Measurements from ENCODE around the gene KPNA1. TPM values are rescaled to one million over a fixed set of nuclear protein-coding genes. Genes with fewer than 3 reads are reported as not detected.
"Not testable (repeated sequence)": the region's sequence is repeated elsewhere in the genome, so short reads cannot be mapped to it uniquely, and the experiment has no call there.

Gene KPNA1
- total RNA-seq, 2 donors from 2014 or later, result 90.5 to 93.4 TPM

GRCh38 chr3:122457706-122458105 is 57.0 kb downstream of the KPNA1 start:
- Histone ChIP-seq H3K36me3 (ENCODE audit: control insufficient read depth, insufficient read depth, low read length) (peaks cover 96% of the 10 kb centered on the region), H3K4me3 (ENCODE audit: low read length) (no peak overlapping the region), H3K27ac (ENCODE audit: low read depth, low read length) (no peak overlapping the region), H3K4me1 (ENCODE audit: control insufficient read depth, insufficient read depth, low read length) (no peaks in the 10 kb centered on the region), H3K9me3 (ENCODE audit: control insufficient read depth, low read length) (no peaks in the 10 kb centered on the region), H3K9ac (ENCODE audit: extremely low read depth, low read length, poor library complexity, severe bottlenecking) (no peak overlapping the region), H3K27me3 (ENCODE audit: control insufficient read depth, insufficient read depth, low read length, poor library complexity, severe bottlenecking) (no peaks in the 10 kb centered on the region)
- Mint-ChIP-seq H3K4me3 (no peak overlapping the region), H3K9me3 (no peaks in the 10 kb centered on the region), H3K27me3 (ENCODE audit: insufficient read depth) (no peaks in the 10 kb centered on the region), H3K36me3 (ENCODE audit: low read depth) (peaks cover 74% of the 10 kb centered on the region), H3K4me1 (peaks cover 12% of the 10 kb centered on the region), H3K27ac (peak overlapping the region; percentile 42)
- WGBS, 2 experiments (ENCODE audit: insufficient coverage in 1 of 2, insufficient read length in 1 of 2), result 95 to 100% methylated on average over 2 of the region's 2 CpGs
- no peak for DNase-seq
- no peak for TF ChIP-seq CTCF (conservative IDR thresholded peaks at IDR 0.05)

DNA sequence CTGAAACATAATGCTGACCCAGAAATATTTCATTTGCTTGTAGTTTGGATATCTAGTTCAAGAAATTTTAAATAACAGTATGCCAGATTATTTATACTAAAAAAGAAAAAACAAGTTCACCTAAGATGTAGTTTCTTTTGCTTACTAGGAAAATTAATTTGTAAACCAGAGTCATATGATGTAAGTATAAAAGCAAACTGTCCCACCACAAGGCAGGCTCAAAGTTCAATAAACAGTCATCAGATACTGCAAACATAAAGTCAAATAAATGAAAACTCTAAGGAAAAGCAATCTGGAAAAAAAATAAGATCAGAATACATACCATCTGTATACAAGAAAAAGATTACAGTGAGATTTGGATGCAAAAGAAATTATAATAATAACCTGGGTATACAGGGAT is 58.7 kb downstream of the KPNA1 start:
- H3K4me3 ChIP-seq (ENCODE audit: low read length), result no peak overlapping the region
- H3K27me3 ChIP-seq (ENCODE audit: control insufficient read depth, insufficient read depth, low read length, poor library complexity, severe bottlenecking), result no peaks in the 10 kb centered on the region
- no peak overlapping the region for H3K27ac ChIP-seq (ENCODE audit: low read depth, low read length)
- no peak overlapping the region for H3K9ac ChIP-seq (ENCODE audit: extremely low read depth, low read length, poor library complexity, severe bottlenecking)
- peaks cover 69% of the 10 kb centered on the region for H3K36me3 Mint-ChIP-seq (ENCODE audit: low read depth)
- H3K9me3 ChIP-seq (ENCODE audit: control insufficient read depth, low read length), result no peaks in the 10 kb centered on the region
- H3K27ac Mint-ChIP-seq, result no peak overlapping the region
- peaks cover 12% of the 10 kb centered on the region for H3K4me1 Mint-ChIP-seq
- no peak for DNase-seq
- H3K4me1 ChIP-seq (ENCODE audit: control insufficient read depth, insufficient read depth, low read length), result no peaks in the 10 kb centered on the region
- H3K27me3 Mint-ChIP-seq (ENCODE audit: insufficient read depth), result no peaks in the 10 kb centered on the region
- H3K9me3 Mint-ChIP-seq, result no peaks in the 10 kb centered on the region
- no peak for TF ChIP-seq CTCF (conservative IDR thresholded peaks at IDR 0.05)
- H3K36me3 ChIP-seq (ENCODE audit: control insufficient read depth, insufficient read depth, low read length), result peaks cover 91% of the 10 kb centered on the region
- no peak overlapping the region for H3K4me3 Mint-ChIP-seq

DNA sequence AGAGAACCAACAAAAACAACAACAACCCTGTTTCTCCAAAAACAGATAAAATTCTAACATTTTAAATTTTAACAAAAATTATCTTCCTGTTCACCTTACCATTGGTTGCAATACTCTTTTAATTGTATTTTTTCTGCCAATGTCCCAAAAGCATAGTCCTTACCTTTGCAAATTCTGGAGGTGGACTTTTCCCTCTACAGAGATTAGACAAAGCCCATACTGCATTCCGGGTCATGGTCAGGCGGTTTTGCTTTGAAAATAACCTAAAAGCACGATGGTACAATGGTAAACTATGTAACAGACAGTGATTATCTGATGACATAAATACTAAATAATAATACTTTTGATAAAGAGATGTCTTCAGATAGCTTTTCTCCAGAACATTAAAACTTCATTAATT is 63.4 kb downstream of the KPNA1 start:
- WGBS, 2 experiments (ENCODE audit: insufficient coverage in 1 of 2, insufficient read length in 1 of 2), result 95 to 100% methylated on average over 2 to 3 of the region's 3 CpGs
- no peak overlapping the region for H3K27ac Mint-ChIP-seq
- Histone ChIP-seq H3K36me3 (ENCODE audit: control insufficient read depth, insufficient read depth, low read length) (peaks cover 76% of the 10 kb centered on the region), H3K9ac (ENCODE audit: extremely low read depth, low read length, poor library complexity, severe bottlenecking) (no peak overlapping the region), H3K4me1 (ENCODE audit: control insufficient read depth, insufficient read depth, low read length) (no peaks in the 10 kb centered on the region), H3K27me3 (ENCODE audit: control insufficient read depth, insufficient read depth, low read length, poor library complexity, severe bottlenecking) (no peaks in the 10 kb centered on the region), H3K4me3 (ENCODE audit: low read length) (no peak overlapping the region), H3K9me3 (ENCODE audit: control insufficient read depth, low read length) (peaks cover 10% of the 10 kb centered on the region), H3K27ac (ENCODE audit: low read depth, low read length) (no peak overlapping the region)
- no peak for DNase-seq
- no peaks in the 10 kb centered on the region for H3K27me3 Mint-ChIP-seq (ENCODE audit: insufficient read depth)
- H3K36me3 Mint-ChIP-seq (ENCODE audit: low read depth), result peaks cover 81% of the 10 kb centered on the region
- no peak for TF ChIP-seq CTCF (conservative IDR thresholded peaks at IDR 0.05)
- no peaks in the 10 kb centered on the region for H3K4me1 Mint-ChIP-seq
- peaks cover 25% of the 10 kb centered on the region for H3K9me3 Mint-ChIP-seq
- no peak overlapping the region for H3K4me3 Mint-ChIP-seq

GRCh38 chr3:122448218-122448617 is 66.5 kb downstream of the KPNA1 start:
- not testable (repeated sequence) for DNase-seq; H3K4me3 ChIP-seq (ENCODE audit: low read length); H3K4me1 Mint-ChIP-seq; H3K27me3 ChIP-seq (ENCODE audit: control insufficient read depth, insufficient read depth, low read length, poor library complexity, severe bottlenecking); H3K9ac ChIP-seq (ENCODE audit: extremely low read depth, low read length, poor library complexity, severe bottlenecking); H3K27ac Mint-ChIP-seq; H3K27ac ChIP-seq (ENCODE audit: low read depth, low read length); H3K4me1 ChIP-seq (ENCODE audit: control insufficient read depth, insufficient read depth, low read length); H3K4me3 Mint-ChIP-seq; H3K27me3 Mint-ChIP-seq (ENCODE audit: insufficient read depth)
- Mint-ChIP-seq H3K9me3 (peaks cover 55% of the 10 kb centered on the region), H3K36me3 (ENCODE audit: low read depth) (peaks cover 90% of the 10 kb centered on the region)
- 95 to 96% methylated on average over 3 to 6 of the region's 6 CpGs for WGBS, 2 experiments (ENCODE audit: insufficient coverage in 1 of 2, insufficient read length in 1 of 2)
- peaks cover 70% of the 10 kb centered on the region for H3K36me3 ChIP-seq (ENCODE audit: control insufficient read depth, insufficient read depth, low read length)
- H3K9me3 ChIP-seq (ENCODE audit: control insufficient read depth, low read length), result peaks cover 37% of the 10 kb centered on the region

DNA sequence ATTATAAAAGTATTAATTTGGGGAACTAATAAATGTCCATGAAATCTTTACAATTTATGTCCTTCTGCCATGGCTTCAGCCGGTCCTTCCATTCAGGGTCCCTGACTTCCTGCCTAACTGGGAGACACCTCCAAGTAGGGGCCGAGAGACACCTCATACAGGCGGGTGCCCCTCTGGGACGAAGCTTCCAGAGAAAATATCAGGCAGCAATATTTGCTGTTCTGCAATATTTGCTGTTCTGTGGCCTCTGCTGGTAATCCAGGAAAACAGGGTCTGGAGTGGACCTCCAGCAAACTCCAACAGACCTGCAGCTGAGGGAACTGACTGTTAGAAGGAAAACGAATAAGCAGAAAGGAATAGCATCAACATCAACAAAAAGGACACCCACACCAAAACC is 70.2 kb downstream of the KPNA1 start:
- not testable (repeated sequence) for H3K27ac ChIP-seq (ENCODE audit: low read depth, low read length); H3K27ac Mint-ChIP-seq; H3K27me3 ChIP-seq (ENCODE audit: control insufficient read depth, insufficient read depth, low read length, poor library complexity, severe bottlenecking); H3K4me1 Mint-ChIP-seq; H3K4me1 ChIP-seq (ENCODE audit: control insufficient read depth, insufficient read depth, low read length); H3K4me3 Mint-ChIP-seq; DNase-seq; H3K9ac ChIP-seq (ENCODE audit: extremely low read depth, low read length, poor library complexity, severe bottlenecking); H3K27me3 Mint-ChIP-seq (ENCODE audit: insufficient read depth)
- WGBS, 2 experiments (ENCODE audit: insufficient coverage in 1 of 2, insufficient read length in 1 of 2), result 93 to 100% methylated on average over 1 to 5 of the region's 5 CpGs
- H3K36me3 Mint-ChIP-seq (ENCODE audit: low read depth), result peaks cover 98% of the 10 kb centered on the region
- peaks cover 62% of the 10 kb centered on the region for H3K9me3 Mint-ChIP-seq
- Histone ChIP-seq H3K9me3 (ENCODE audit: control insufficient read depth, low read length) (peaks cover 38% of the 10 kb centered on the region), H3K4me3 (ENCODE audit: low read length) (peak overlapping the region; percentile 51), H3K36me3 (ENCODE audit: control insufficient read depth, insufficient read depth, low read length) (peaks cover 77% of the 10 kb centered on the region)
